Skeletal muscle cell (primary cell): ENCODE data around the gene KRT72.

ENCODE experiments used
- DNase-seq: peaks from one replicate; pipeline ENCODE4 v3.0.0-alpha.2; 2010; ENCODE audit warnings: low read depth
- H3K4me3 ChIP-seq: 2 replicates; pipeline ENCODE4 v1.5.1; 2011; ENCODE audit warnings: low read depth, mild to moderate bottlenecking, control low read depth, low read length, moderate library complexity

KRT72 gene

DNA sequence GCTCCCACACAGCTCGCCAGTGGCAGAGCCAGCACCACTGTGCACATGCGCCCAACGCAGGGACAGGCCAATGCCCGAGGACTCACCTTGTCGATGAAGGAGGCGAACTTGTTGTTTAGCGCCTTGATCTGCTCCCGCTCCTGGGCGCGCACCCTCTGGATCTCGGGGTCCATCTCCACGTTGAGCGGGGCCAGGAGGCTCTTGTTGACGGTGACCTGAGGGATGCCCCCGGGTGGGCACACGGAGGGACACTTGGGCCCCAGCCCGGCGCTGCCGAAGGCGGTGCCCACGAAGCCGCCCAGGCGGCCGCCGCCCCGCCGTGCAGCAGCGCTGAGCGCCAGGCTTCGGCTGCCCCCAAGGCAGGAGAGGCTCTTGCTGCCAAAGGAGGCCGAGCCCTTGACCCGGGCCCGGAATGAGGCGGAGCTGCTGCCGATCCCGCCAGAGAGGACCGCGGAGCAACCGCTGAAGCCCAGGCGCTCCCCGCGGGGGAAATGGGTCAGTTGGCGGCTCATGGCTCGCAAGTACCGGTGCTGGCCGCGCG lies at the start of gene KRT72:
Gene KRT72 (minus strand): TSS at position 523 of the 541 bp plus-strand sequence. CDS start 11 bp downstream, at position 512.
- DNase-seq, result no peak
- no peak within 1 kb of the TSS for H3K4me3 ChIP-seq

DNA sequence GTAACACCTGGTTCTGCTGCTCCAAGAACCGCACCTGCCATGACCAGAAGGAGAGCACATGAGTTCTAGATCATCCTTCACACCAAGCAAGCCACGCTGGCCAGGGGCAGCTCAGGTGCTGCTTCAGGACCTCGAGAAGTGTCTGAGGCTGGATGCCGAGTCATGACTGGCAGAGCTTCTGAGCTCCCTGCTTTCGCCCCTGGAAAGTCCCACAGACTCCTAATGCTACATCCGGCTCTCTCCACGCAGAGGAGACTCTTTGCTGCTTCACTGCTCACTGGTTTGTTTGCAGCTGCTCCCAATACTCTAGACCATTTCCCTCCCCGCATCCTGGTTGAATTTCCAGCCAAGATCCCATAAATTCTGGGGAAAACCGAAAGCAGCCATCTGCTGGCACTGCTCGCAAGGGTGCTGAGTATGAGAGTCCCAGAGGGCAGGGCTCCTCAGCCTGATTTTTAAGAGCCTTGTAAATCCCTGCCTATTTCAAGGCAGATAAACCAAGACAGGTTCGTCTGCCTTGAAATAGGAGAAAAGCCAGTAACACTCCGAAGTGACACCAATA lies 49.3 kb upstream of the KRT72 start:
- no peak for DNase-seq
- no peak overlapping the region for H3K4me3 ChIP-seq

DNA sequence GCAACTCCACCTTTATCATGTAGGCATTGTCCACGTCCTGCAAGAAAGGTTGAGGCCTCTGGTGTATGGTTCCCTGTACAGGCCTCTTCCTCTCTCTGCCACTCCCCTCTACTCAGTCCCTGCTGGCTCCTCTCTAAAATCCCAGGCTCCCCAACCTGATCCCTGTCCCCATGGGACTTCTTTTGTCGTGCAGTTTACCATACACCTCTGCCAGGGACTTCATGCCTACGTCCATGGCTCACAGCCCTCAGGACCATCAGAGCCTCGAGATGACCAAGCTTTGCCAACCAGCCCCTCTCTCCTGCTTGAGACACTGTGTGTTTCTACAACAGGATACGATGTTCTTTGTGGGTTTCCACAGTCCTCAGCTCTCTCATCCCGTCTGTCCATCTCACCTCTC lies 47.8 kb upstream of the KRT72 start:
- no peak overlapping the region for H3K4me3 ChIP-seq
- DNase-seq, result no peak

DNA sequence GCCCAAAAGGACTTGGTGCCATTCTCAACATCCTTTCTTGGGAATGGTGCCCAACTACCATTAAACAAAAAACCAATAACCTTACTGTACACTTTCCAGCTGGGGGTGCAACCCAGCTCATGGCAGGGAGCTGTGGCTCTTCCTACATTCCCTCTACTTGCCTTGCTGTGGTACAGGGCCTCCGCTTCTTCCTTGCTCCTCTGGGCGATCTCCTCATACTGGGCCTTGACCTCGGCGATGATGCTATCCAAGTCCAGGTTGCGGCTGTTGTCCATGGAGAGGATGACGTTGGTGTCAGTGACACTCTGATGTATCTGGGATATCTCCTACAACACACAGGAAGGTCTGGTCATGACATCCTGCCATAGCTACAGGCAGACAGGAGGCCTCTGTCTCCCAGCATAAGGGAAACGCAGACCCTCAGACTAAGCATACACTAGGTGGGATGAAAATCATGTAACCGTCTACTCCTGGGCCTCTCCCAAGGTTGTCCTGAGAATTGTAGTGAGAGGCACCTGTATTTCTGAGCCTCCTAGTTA lies 46.8 kb upstream of the KRT72 start:
- no peak overlapping the region for H3K4me3 ChIP-seq
- no peak for DNase-seq

DNA sequence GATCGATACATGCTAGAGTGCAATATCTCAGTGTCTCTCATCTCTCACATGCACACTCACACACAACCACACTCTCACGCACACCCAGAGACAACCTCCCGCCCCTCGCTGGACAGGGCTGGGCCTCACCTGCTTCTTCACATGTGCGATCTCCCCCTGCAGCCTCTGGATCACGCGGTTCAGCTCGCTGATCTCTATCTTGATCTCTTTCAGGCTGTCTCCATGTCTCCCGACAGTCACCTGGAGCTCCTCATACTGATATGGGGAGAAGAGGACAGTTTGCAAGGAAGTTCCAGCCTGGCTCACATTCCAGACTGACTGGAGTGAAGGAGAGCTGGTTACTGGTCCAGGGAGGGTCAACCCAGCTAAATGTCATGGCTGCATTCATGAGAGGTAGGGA lies 46.3 kb upstream of the KRT72 start:
- no peak for DNase-seq
- H3K4me3 ChIP-seq, result no peak overlapping the region

GRCh38 chr12:52646613-52647012 lies 45.4 kb upstream of the KRT72 start:
- no peak overlapping the region for H3K4me3 ChIP-seq
- no peak for DNase-seq

DNA sequence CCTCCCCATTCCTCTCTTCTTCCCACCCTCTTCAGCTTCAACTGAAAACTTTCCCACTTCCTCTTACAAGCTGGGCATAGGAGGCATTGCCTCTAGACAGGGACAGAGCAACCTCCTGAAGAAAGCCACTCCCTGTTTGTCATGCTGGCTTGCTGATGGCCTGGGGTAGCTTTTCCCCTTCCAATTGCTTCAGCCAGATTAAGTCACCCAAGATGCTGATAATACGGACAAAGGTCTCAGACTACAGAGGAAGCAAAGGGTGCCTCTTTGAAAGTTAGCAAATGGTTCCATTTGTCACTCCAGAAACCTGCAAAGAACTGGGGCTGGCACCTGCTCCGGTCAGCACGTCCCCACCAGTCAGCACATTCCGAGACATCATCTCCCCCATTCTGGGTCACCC lies 44.7 kb upstream of the KRT72 start:
- H3K4me3 ChIP-seq, result no peak overlapping the region
- no peak for DNase-seq

- DNase-seq, result no peak
- H3K4me3 ChIP-seq, result no peak overlapping the region
Observed at GRCh38 chr12:52645120-52645761, 44.0 kb upstream of the KRT72 start.

GRCh38 chr12:52644078-52644415 lies 42.8 kb upstream of the KRT72 start:
- no peak for DNase-seq
- no peak overlapping the region for H3K4me3 ChIP-seq

DNA sequence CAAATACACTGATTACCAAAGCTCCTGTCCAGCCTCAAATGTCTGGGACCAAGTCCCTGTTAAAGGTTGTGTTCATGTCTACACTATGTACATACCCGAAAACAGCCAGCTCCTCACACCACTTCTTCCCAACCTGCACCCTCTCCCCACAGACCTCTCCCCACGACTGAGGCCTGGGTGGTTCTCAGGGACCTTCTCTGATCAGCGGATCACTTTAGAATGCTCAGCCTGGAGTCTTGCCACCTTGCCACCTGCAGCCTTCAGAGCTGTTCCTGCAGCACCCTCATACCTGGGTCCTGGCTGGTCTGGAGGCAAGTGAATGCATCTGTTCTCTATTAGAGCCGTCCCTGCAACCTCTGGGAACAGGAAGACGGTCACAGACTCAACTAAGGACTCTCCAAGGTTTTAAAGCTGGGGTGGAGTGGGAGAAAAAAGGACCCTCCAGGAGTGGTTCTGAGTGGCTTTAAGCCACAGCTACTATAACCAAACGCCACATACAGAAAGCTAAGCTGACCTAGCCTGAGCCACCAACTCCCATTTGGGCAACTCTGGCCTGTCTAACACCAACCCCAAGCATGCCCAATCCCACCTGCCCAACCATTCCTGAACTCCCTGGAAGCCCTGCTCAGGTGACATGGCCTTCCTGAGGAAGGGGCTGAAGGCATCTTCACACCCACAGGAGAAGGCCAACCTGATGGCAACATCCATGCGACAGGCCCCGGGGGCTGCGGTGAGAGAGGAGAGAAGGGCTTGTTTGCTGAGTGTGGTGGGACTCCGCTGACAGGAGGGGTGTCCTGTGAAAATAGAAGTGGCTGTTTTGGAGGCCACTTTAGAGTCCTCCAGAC lies 42.2 kb upstream of the KRT72 start:
- no peak for DNase-seq
- H3K4me3 ChIP-seq, result no peak overlapping the region

DNA sequence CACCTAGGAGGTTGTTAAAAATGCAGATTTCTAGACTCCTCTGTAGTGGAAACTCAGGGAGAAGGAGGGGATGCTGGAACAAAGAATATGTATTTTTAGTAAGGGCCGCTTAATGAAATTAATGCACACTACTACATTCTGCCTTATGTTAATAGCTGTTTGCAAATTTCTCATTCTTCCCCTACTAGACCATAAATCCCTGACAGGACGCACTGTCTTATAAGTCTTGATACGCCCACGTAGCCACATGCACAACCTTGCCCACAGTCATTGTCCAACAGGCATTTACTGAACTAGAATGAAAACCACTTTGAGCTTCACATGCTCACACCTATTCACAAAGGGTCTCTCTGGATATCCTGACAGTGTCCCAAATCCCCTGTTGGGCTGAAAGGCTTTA lies 40.2 kb upstream of the KRT72 start:
- no peak overlapping the region for H3K4me3 ChIP-seq
- DNase-seq, result no peak

DNA sequence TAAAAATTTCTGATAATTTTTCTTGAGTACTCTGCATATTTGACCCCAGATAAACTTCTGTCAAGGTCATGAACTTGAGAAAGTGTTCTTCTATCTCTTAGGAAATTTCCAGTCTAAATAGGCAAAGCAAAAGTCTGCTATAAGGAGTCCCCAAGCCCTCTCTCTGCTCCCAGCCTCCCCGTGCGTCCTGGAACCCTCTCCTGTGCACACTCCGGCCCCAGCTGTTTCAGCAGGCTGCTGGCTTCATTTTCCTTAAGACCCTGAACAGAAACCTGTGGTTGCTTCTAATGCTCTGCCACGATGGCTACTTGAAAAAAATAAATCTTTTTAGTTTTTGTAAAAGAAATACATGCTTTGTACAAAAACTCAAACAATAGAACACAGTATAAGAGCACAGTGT lies 36.0 kb upstream of the KRT72 start:
- H3K4me3 ChIP-seq, result no peak overlapping the region
- DNase-seq, result no peak

DNA sequence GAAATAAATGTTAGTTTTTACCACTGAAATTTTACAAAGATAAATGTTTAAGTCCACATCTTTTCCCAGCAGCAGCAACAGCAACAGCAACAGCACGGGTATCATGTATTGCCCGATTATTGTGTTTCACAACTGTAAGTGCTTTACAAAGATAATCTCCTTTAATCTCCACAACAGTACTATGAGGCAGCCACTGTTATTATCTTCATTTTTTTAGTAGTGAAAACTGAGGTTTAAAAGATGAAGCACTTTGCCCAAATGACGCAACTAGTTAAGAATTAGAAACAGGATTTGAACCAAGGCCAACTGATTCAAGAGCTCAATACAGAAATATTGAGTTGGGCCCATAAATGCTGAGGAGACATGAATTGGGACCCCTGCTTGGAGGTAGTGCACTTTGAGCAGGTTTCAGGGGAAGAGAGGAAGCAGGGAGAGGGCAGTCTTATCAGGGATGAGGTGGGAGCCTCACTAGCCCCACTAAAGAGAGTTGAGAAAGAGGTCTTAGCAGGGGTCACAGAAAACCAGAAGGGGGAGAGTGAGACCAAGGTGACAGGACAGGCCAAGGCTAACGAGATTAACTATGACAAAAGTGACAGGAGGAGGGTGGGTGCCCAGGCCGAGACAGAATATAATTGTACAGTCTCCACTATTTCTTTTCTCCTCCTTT lies 35.5 kb upstream of the KRT72 start:
- DNase-seq, result no peak
- H3K4me3 ChIP-seq, result no peak overlapping the region

- DNase-seq, result no peak
- H3K4me3 ChIP-seq, result no peak overlapping the region
Observed at GRCh38 chr12:52636189-52636588, 34.9 kb upstream of the KRT72 start.

GRCh38 chr12:52634266-52635056 lies 33.2 kb upstream of the KRT72 start:
- DNase-seq, result no peak
- H3K4me3 ChIP-seq, result no peak overlapping the region

GRCh38 chr12:52633383-52633782 lies 32.1 kb upstream of the KRT72 start:
- DNase-seq, result no peak
- no peak overlapping the region for H3K4me3 ChIP-seq

GRCh38 chr12:52632656-52633055 lies 31.4 kb upstream of the KRT72 start:
- no peak for DNase-seq
- no peak overlapping the region for H3K4me3 ChIP-seq

- no peak for DNase-seq
- H3K4me3 ChIP-seq, result no peak overlapping the region
Observed at GRCh38 chr12:52631676-52632459, 30.6 kb upstream of the KRT72 start.
